GM19324 (cell line): ENCODE data around the gene ORM2.
A peak's percentile ranks its signal among the peaks of the same experiment; 100 is the strongest.

Experiments used
- ATAC-seq: cut with Tn5 transposase; IDR thresholded peaks from one replicate; pipeline ENCODE4 v1.9.1; 2021; ENCODE audit warnings: mild to moderate bottlenecking, moderate library complexity; ENCODE audit not compliant: unreplicated experiment, low FRiP score

Gene ORM2

DNA sequence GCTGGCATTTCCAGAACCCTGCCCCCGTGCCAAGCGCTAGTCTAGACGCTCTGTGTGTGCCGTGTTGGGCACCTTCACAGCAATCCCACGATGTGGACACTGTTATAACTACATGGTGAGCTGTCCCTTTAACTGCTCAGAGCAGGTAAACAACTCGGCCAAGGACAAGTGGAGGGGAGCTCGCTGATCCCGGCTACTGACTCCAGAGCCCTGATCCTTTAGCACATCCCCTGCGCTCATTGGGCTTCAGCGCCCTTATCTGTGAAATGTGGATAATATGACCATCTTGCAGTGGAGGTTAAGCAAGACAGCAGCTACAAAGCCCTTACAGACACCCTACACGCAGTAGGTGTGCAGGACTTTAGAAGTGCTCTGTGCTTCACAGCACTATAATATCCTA, 16.5 kb downstream of the ORM2 start:
- ATAC-seq = no peak

DNA sequence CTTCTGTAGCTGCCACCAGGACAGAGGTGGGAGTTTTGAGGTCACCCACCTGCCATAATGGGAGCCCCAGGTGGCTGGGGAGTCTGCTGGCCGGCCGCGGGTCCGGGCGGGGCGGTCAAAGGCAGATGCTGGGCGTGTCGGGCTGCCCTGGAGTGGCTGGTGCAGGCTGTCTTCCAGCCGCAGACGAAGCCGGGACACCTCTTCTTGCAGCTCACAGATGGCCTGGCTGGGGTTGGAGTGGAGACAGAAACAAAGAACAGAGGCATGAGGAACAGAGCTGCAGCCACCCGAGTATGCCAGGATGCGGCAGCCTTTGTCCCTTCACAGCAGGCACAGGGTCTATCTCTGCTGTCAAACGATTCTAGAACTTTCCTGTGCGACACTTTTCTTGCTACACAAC, 18.0 kb downstream of the ORM2 start:
- no peak for ATAC-seq

GRCh38 chr9:114348261-114348905, 18.7 kb downstream of the ORM2 start:
- no peak for ATAC-seq

GRCh38 chr9:114348906-114349482, 19.3 kb downstream of the ORM2 start:
- peak; percentile 73 for ATAC-seq

- ATAC-seq = no peak
Observed at GRCh38 chr9:114349713-114350480, 20.2 kb downstream of the ORM2 start.

GRCh38 chr9:114350636-114351401, 21.1 kb downstream of the ORM2 start:
- no peak for ATAC-seq

DNA sequence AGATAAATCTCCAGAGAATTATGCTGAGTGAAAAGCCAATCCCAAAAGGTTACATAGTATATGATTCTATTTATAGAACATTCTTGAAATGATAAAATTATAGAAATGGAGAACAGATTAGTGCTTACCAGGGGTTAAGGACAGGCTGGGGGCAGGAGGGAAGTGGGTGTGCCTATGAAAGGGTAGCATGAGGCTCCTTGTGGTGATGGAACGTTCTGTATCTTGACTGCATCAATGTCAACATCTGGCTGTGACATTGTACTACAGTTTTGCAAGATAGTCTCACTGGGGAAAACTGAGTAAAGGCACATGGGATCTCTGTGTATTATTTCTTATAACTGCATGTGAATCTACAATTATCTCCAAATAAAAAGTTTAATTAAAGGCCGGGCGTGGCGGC, 22.3 kb downstream of the ORM2 start:
- ATAC-seq = no peak

- ATAC-seq = no peak
Observed at GRCh38 chr9:114355821-114356220, 26.2 kb downstream of the ORM2 start.

DNA sequence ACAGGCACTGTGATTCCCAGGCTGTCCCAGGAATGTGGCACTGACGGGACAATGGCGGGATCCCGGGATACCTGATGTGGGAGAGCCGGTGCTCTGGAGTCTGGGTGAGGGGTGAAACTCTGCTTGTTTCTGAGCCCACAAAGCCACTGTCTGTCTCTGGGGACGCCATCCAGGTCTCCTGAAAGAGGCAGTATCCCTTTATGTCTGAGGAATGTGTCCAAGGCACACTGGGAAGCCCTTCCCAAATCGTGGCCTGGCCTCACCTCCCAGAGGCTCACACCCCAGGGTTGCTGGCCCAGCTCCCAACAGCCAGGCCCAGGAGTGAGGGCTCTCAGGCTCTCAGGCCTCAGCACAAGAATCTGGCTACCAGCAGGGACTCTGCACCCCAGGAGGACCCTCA, 27.1 kb downstream of the ORM2 start:
- ATAC-seq = no peak

- ATAC-seq = no peak
Observed at GRCh38 chr9:114357360-114357759, 27.7 kb downstream of the ORM2 start.

DNA sequence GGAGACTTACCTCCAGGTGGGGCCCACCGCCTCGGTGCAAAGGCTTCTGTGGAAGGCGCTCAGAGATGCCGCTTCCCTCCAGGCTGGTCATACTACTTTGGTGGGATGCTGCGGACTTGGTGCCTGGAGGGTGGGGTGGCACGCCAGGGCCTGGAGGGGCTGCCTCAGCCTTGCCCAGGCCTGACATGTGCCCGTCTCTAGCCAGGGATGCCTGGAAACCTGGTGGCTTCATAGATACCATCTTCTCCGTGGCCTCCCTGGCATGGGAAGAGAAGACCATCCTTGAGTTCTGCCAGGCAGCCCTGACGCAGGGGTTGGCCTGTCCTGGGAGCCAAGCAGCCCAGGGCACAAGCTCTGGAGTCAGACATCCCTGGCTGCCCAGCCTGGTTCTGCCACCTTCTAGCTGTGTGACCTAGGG, 28.3 kb downstream of the ORM2 start:
- ATAC-seq = no peak

GRCh38 chr9:114359801-114360200, 30.1 kb downstream of the ORM2 start:
- ATAC-seq = no peak

- no peak for ATAC-seq
Observed at GRCh38 chr9:114361542-114361941, 31.9 kb downstream of the ORM2 start.

- no peak for ATAC-seq
Observed at GRCh38 chr9:114362394-114362793, 32.7 kb downstream of the ORM2 start.

DNA sequence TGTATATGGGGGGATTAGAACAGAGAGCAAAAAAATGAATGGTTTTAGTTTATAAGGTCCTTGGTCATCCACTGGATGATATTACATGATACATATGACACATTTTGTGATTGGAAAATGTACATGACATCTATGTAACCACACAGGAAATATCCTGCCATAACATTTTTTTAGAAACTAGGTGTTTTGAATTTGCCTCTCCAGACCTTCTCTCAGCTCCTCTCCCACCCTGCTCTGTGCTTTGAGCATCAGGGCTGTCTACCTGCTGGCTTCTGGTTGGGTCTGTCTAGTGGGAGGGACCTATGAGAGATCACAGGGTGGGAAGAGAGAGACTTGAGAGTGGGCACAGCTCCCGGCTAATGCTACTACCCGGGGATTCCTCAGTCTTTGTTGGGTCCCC, 33.8 kb downstream of the ORM2 start:
- ATAC-seq = no peak

- no peak for ATAC-seq
Observed at GRCh38 chr9:114364134-114365041, 34.7 kb downstream of the ORM2 start.

- ATAC-seq = no peak
Observed at GRCh38 chr9:114365194-114365593, 35.5 kb downstream of the ORM2 start.

DNA sequence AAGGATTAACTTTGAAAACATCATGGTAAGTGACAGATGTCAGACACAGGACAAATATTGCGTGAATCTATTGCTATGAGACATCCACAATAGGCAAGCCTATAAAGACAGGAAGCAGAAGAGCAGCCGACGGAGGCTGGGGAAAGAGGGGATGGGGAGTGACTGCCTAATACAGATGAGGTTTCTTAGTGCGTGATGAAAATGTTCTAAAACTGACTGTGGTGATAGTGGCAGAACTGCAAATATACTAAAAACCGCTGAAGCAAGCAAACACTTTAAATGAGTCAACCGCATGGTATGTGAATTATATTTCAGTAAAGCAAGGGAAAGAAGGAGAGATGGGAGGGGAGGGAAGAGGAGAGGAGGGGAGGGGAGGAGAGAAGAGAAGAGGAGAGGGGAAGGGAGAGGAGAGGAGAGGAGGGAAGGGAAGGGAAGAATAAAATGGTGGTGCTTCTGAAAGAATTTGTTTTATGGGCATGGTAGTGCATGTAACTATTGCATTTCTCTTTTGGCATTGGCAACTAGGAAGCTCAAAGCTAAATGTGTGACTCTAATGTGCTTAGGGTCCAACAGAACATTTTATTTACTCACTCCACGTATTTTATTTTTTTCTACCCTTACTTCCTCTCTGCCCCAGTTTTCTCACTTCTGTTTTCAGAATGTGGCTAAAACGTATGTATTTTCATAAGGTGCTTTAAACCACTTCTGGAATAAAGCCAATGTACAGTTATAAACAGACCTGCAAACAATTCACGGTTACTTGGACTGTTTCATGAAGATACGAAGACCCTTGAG, 36.9 kb downstream of the ORM2 start:
- ATAC-seq = no peak

DNA sequence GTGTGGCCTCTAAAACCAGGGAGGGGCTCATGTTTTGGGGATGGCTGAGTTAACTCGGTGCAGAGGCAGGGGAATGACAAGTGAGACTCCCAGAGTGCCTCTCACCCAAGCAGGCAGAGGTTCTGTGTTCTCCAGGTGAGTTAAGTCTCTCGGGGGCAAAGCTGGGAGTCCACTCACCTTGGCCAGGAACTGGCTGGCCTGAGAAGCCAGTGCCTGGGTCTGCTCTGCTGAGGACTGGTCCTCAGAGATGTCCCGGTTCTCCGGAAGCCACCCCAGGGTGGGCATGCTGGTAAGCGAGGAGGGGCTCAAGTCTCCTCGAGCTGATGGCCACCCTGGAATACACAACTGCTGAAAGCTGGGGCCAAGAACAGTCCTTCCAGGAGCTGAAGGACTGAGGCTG, 37.7 kb downstream of the ORM2 start:
- ATAC-seq = no peak
